Mesothelial cell of epicardium (in vitro differentiated cells): ENCODE data around the gene DUS2. TPM values are rescaled to one million over a fixed set of nuclear protein-coding genes. Genes with fewer than 3 reads are reported as not detected.

Source experiments
- DNase-seq, 2 experiments: peaks; one replicate each; pipeline ENCODE4 v3.0.0; 2021; ENCODE audit warnings: low spot score in 2 of 2; ENCODE audit not compliant: unreplicated experiment in 2 of 2
- H3K27ac Mint-ChIP-seq: 2 replicates; pipeline ENCODE4 v1.8.0; 2021; ENCODE audit warnings: mixed read lengths
- H3K27me3 Mint-ChIP-seq: 2 replicates; pipeline ENCODE4 v1.8.0; 2021; ENCODE audit warnings: low read depth, mixed read lengths
- H3K36me3 Mint-ChIP-seq: 2 replicates; pipeline ENCODE4 v1.8.0; 2021; ENCODE audit warnings: mixed read lengths
- H3K4me1 Mint-ChIP-seq: 2 replicates; pipeline ENCODE4 v1.8.0; 2021; ENCODE audit warnings: mixed read lengths
- H3K4me3 Mint-ChIP-seq: 2 replicates; pipeline ENCODE4 v1.8.0; 2021; ENCODE audit warnings: mild to moderate bottlenecking, moderate library complexity, mixed read lengths
- H3K9me3 Mint-ChIP-seq: 2 replicates; pipeline ENCODE4 v1.8.0; 2021; ENCODE audit warnings: mixed read lengths
- CTCF ChIP-seq: fragments of 200-600 bp; sonication (generic); IDR thresholded peaks from one replicate; pipeline ENCODE4 v1.5.0; 2021; ENCODE audit warnings: antibody characterized with exemption; ENCODE audit not compliant: unreplicated experiment
- total RNA-seq: library from RNA; stranded (reverse); gene quantifications from 3 replicates; pipeline ENCODE4 v1.2.1, GENCODE V29; 2021

Gene DUS2
- total RNA-seq, 1 donor from 2014 or later: 19.4 TPM

GRCh38 chr16:68078701-68079375, 55.8 kb downstream of the DUS2 start:
- H3K4me3 Mint-ChIP-seq: no peak overlapping the region
- DNase-seq: no peak
- H3K27me3 Mint-ChIP-seq: no peaks in the 10 kb centered on the region
- H3K9me3 Mint-ChIP-seq: no peaks in the 10 kb centered on the region
- peaks cover 8% of the 10 kb centered on the region for H3K4me1 Mint-ChIP-seq
- no peak overlapping the region for H3K27ac Mint-ChIP-seq
- TF ChIP-seq CTCF: no peak
- H3K36me3 Mint-ChIP-seq: peaks cover 17% of the 10 kb centered on the region

DNA sequence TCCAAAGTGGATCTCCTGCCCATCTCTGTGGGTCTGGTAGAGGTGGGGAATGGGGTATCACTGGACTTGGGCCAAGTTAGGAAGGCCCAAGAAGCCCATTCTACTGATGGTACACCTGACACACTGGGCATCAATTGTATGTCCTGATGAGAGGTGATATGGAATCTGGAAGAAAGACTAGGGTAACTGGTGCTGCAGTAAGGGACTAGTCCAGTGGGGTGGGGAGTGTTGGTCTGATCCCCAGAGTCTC, 56.2 kb downstream of the DUS2 start:
- no peak for TF ChIP-seq CTCF
- no peak overlapping the region for H3K4me3 Mint-ChIP-seq
- H3K9me3 Mint-ChIP-seq: no peaks in the 10 kb centered on the region

GRCh38 chr16:68079626-68080344, 56.7 kb downstream of the DUS2 start:
- no peak overlapping the region for H3K4me3 Mint-ChIP-seq
- H3K4me1 Mint-ChIP-seq: peaks cover 12% of the 10 kb centered on the region
- no peak for TF ChIP-seq CTCF
- DNase-seq: no peak
- peaks cover 13% of the 10 kb centered on the region for H3K36me3 Mint-ChIP-seq
- no peak overlapping the region for H3K27ac Mint-ChIP-seq
- H3K27me3 Mint-ChIP-seq: no peaks in the 10 kb centered on the region
- H3K9me3 Mint-ChIP-seq: no peaks in the 10 kb centered on the region

More for the DNA sequence above, 56.2 kb downstream of the DUS2 start:
- H3K27me3 Mint-ChIP-seq: no peaks in the 10 kb centered on the region
- H3K36me3 Mint-ChIP-seq: peaks cover 13% of the 10 kb centered on the region
- DNase-seq: no peak
- no peak overlapping the region for H3K27ac Mint-ChIP-seq
- H3K4me1 Mint-ChIP-seq: peaks cover 12% of the 10 kb centered on the region

- TF ChIP-seq CTCF: no peak
- Mint-ChIP-seq H3K4me1 (peaks cover 19% of the 10 kb centered on the region), H3K9me3 (no peaks in the 10 kb centered on the region), H3K4me3 (no peak overlapping the region), H3K36me3 (peaks cover 7% of the 10 kb centered on the region), H3K27ac (no peak overlapping the region), H3K27me3 (no peaks in the 10 kb centered on the region)
- DNase-seq: no peak
These were observed 59.0 kb downstream of the DUS2 start for GRCh38 chr16:68081861-68082628.

- DNase-seq: no peak
- Mint-ChIP-seq H3K27ac (no peak overlapping the region), H3K4me3 (no peak overlapping the region), H3K36me3 (peaks cover 7% of the 10 kb centered on the region), H3K27me3 (no peaks in the 10 kb centered on the region), H3K4me1 (peaks cover 21% of the 10 kb centered on the region), H3K9me3 (no peaks in the 10 kb centered on the region)
- no peak for TF ChIP-seq CTCF
These were observed 59.6 kb downstream of the DUS2 start for GRCh38 chr16:68082629-68083238.
